Measurements from ENCODE around the gene EXO5.
"Not testable (repeated sequence)": the region's sequence is repeated elsewhere in the genome, so short reads cannot be mapped to it uniquely, and the experiment has no call there.

The EXO5 gene, protein sequence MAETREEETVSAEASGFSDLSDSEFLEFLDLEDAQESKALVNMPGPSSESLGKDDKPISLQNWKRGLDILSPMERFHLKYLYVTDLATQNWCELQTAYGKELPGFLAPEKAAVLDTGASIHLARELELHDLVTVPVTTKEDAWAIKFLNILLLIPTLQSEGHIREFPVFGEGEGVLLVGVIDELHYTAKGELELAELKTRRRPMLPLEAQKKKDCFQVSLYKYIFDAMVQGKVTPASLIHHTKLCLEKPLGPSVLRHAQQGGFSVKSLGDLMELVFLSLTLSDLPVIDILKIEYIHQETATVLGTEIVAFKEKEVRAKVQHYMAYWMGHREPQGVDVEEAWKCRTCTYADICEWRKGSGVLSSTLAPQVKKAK

DNA sequence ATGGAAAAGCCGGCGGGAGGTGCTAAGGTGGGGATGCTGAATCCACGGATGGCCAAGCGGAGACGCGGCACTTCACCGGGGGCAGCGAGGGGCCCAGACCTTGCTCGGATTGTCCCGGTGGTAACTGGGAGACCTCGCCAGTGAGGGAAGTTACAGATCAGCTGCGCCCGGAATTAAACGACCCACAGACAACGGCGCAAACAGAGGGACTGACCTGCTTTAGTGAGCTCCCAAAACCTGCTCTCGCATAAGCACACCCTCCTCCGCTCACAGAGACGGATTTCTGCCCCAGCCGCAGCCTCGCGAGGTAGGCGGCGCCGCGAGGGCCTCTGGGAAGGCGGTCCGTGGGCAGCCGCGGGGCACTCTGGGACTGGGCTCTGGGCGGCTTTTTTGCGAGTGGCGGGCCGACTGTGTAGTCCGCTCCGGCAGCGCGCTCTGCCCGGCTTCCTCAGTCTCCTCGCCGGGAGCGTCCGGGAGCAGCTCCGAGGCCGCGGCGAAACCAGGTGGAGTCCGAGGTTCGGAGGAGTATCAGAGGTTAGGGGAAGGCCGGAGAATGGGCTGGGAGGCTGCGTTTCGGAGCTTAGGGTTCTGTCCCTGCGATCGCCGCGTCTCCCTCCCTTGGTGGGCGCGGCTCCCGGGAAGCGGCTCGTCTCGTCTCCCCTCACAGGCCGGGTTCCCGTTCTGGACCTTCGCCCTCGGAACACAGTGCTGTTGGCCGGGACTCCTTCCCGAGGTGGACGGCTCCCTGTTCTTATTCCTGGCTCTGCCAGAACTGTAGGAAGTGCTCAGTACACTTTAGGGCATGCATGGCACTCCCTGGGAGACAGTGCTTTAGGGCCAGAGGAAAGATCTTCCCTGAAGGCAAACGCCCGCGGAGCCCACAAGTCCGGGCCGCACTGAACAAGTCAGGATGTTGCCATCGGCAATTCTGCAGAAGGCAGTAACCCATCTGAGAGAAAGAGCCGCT is at the start of gene EXO5:
TSS of gene EXO5 (plus strand) at position 393 of the 967 bp plus-strand sequence. CDS start 5,778 bp downstream, outside the sequence.
- DNase-seq: peak; percentile 65

DNA sequence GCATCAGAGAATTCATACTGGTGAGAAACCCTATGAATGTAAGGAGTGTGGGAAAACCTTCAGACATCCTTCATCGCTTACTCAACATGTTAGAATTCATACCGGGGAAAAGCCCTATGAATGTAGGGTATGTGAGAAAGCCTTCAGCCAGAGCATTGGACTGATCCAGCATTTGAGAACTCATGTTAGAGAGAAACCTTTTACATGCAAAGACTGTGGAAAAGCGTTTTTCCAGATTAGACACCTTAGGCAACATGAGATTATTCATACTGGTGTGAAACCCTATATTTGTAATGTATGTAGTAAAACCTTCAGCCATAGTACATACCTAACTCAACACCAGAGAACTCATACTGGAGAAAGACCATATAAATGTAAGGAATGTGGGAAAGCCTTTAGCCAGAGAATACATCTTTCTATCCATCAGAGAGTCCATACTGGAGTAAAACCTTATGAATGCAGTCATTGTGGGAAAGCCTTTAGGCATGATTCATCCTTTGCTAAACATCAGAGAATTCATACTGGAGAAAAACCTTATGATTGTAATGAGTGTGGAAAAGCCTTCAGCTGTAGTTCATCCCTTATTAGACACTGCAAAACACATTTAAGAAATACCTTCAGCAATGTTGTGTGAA is 45.5 kb upstream of the EXO5 start:
- DNase-seq: no peak

DNA sequence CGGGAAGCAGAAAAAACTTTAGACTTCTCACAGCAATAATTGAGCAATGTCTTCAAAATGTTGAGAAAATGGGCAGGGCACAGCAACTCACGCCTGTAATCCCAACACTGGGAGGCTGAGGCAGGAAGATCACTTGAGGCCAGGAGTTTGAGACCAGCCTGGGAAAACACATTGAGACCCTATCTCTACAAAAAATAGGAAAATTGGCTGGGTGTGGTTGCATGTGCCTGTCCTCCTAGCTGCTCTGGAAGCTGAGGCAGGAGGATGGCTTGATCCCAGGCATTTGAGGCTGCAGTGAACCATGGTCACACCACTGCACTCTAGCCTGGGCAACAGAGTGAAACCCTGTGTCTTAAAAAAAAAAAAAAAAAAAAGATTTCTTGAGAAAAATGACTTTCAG is 39.2 kb upstream of the EXO5 start:
- DNase-seq: no peak

DNA sequence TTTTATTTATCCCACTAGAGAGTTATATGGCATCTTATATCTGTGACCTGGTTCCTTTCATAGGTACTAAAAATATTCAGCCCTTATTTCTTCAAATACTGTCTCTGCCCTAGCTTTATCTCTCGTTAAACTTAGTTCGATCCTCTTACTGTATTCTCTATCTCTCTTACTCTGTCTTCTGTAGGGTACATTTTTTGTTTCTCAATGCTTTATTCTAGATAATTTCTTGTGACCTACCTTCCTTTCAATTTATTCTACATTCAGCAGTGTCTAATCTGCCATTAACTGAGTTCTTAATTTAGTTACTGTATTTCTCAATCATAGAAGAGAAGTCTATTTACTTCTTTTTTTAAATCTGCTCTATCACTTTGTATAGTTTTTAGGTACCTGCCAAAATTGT is 33.3 kb upstream of the EXO5 start:
- no peak for DNase-seq

DNA sequence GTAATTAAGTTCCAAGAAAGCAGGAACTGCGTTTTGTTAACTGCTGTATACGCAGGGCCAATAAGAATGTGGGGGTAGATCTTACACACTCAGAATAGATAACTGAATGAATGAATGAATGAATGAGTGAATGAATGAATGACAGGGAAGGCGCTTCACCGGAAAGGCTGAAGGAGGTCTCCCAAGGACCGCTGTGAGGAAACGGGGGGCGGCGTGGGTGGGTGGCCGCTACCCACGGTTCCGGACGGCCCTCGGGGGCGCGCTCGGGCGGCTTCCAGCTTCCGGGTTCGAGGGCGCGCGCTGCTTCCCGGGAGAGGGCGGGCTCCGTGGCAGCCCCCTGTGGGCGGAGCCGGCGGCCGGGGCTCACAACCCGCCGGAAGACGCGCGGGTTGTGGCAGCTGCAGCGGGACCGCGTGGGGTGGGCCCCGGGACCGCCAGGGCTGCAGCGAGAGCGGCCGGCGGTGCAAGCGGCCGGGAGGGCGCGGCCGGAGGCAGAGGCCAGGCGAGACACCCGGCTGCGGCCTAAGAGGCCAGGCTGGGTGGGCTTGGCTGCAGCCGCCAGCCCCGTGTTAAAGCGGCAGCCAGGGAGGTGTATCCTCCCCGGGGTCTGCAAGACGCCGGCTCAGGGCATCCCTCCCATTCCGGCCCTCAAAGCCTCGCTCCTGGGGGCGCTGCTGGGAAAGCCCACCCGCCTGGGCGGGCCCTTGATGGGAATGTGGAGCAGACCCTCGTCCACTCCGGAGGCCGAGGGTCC is 31.5 kb upstream of the EXO5 start, which contains the start of gene ZFP69:
TSS of gene ZFP69 (plus strand) at position 367 of the 754 bp plus-strand sequence. CDS start 2,072 bp downstream, outside the sequence.
- peak; percentile 72 for DNase-seq

DNA sequence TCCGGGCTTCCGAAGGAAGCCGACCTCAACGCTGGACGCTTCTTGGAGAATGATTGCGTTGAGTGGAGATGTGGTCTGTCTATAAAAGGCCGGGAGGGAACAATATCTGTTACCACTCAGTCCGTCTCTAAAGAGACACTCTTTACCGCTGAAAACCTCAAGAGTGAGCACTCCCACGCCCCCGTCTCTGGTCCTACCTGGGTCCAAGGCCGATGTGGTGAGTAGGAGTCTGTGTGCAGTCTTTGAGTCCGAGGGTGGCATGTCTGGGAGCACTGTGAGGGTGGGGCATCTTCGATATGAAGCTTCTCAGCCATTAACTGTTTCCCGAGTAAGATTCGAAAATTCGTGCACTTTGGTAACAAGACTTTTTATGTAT is 30.9 kb upstream of the EXO5 start:
- DNase-seq: no peak

DNA sequence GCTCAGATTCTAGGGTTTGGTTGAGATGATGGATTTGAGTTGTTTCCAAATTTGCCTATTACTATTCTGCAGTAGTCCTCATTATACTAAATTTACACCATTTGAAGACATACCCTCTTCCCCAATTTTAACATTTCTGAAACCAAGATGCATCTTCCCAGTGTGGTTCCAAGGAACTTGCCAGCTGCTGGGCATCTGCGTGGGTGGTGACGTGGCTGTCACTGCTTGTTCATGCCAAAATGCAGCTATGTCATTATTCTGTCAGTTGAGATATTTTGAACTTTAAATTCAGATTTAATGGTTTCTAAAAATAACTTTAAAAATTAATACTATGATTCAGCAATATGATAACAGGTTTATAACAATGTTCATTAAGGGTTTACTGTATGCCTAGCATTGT is 30.3 kb upstream of the EXO5 start:
- no peak for DNase-seq

DNA sequence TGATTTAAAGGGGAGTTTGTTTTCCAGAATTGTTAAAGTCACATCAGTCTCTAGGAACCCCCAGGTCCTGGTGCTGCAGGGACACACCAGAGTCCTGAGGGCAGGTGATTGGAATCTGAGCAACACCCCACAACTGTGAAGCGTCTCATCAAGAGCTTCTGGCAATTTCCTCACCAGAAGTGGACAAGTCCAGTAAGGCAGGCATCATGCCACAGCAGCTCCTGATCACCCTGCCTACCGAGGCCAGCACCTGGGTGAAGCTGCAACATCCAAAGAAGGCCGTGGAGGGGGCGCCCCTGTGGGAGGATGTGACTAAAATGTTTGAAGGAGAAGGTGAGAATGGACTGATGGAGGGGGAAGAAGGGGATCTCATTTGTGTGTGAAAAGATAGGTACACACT is 29.4 kb upstream of the EXO5 start:
- no peak for DNase-seq

DNA sequence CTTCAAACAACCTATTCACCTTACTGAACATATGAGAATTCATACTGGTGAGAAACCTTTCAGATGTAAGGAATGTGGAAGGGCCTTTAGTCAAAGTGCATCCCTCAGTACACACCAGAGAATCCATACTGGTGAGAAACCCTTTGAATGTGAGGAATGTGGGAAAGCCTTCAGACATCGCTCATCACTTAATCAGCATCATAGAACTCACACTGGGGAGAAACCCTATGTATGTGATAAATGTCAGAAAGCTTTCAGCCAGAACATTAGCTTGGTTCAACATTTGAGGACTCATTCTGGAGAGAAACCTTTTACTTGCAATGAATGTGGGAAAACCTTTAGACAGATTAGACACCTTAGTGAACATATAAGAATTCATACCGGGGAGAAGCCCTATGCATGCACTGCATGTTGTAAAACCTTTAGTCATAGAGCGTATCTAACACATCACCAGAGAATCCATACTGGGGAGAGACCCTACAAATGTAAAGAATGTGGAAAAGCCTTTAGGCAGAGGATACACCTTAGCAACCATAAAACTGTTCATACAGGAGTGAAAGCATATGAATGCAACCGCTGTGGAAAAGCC is 13.2 kb upstream of the EXO5 start:
- no peak for DNase-seq

DNA sequence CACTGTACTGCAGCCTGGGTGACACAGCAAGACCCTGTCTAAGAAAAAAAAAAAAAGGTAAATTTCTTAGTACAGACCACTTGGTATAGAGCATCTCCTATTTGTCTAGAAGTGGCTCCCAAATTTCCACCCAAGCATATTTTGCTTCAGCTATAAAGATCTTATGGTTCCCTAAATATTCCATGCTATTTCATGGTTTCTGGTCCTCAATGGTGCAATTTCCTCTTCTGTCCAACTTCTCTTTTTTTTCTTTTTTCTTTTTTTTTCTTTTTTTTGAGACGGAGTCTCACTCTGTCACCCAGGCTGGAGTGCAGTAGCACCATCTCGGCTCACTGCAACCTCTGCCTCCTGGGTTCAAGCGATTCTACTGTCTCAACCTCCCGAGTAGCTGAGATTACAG is 5.9 kb upstream of the EXO5 start:
- DNase-seq: not testable (repeated sequence)

DNA sequence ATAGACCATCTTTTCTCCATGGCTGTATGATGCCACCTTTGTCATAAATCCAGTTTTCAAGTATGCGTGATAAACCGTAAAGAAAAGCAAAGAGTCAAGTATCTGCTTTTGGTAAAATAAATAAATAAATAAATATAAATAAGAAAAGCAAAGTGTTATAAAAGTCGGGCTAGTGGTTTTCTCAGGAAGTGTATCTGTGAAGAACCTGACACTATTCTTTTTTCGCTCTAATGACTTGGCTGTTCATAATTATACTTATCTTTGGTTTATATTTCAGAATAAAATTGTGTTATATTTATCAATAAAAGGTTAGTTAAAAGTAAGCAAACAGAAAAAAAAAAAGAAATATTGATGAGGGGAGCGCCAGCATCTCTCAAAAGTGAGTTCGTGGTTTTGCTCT is 594 bp upstream of the EXO5 start:
- DNase-seq: no peak

DNA sequence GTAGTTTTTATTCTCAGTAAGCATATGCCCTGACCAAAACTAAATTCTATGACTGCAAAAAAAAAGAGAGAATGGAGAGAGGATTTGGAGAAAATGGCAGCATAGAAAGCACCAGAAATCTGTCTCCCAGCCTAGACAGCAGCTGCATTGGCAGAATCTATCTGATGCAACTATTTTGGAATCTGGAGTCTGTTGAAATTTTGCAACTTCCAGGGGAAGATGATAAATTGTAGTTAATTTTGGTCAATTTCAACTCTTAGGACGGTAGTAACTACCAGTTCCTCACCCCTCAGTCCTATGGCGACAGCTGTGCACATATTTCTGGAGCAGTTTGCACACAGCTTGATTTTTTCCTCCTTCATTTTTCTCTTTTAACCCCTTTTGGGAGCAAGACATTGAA is 10.9 kb downstream of the EXO5 start:
- DNase-seq: no peak

DNA sequence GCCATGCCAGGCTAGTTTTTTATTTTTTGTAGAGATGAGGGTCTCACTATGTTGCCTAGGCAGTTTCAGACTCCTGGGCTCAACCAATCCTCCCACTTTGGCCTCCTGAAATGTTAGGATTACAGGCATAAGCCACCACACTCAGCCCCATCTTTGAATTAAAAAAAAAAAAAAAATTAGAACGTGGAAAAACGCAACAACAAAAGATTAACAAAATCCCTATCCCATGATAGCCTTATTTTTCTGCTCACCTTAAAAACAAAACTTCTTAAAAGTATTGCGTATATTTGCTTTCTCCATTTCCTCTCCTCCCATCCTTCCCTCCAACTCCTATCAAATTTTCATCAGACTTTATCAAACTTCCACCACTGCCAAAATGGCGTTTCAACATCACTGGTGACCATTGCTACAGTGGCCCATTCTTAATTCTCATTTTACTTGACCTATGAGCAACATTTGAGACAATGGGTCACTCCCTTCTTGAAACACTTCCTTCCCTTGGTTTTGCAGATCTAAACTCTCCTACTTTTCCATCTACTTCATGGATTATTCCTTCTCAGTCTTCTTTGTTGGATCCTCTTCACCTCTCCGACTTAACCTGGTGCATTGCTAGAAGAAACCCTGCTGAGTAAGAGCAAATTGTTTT is 22.3 kb downstream of the EXO5 start:
- no peak for DNase-seq

DNA sequence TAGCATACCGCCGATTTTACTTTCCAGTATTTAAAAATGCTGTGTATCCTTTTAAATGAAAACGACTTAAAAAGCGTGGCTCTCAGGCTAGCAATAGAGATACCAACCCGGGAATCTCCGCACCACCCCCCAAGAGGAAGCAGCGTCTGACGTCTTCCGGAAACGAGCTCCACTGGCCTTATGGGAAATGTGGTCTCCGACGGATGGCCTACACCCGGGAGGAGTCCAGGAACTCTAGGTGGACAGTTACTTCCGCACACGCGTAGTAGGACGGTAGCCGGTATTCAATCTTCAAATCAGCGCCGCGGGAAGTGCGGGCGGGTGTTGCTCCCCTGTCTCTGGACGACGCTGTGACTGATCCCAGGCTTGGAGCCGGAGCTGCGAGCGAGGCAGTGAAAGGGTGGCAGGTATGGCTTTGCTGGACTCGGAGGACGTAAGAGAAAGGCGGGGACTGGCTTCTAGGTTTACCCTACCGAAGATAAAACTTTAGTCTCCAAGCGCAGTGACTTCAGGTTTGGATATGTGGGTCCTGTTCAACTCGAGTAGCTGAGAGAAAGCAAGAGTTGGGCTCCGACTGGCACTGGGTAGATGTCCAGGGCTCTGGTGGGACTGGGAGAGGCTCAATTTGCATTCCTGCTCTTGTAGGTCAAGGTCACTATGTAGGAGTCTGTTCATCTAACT is 23.0 kb downstream of the EXO5 start, which contains the start of gene ZNF684:
TSS of gene ZNF684 (plus strand) at position 257 of the 681 bp plus-strand sequence. CDS start 1,530 bp downstream, outside the sequence.
- DNase-seq: peak; percentile 81

DNA sequence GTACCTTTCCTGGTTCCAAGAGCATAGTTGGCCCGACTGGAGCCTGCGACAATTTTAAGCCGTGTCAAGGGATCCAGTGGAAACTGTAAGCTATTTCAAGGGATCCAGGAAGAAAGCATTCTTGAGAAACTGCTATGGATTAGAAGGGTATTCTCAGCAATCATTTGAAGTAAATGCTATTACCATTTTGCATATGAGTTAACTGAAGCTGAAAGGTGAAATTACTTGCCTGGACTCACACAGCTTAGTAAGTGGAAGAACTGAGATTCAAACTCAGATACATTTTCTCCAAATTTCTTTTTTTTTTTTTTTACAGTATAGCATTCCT is 23.5 kb downstream of the EXO5 start:
- no peak for DNase-seq

DNA sequence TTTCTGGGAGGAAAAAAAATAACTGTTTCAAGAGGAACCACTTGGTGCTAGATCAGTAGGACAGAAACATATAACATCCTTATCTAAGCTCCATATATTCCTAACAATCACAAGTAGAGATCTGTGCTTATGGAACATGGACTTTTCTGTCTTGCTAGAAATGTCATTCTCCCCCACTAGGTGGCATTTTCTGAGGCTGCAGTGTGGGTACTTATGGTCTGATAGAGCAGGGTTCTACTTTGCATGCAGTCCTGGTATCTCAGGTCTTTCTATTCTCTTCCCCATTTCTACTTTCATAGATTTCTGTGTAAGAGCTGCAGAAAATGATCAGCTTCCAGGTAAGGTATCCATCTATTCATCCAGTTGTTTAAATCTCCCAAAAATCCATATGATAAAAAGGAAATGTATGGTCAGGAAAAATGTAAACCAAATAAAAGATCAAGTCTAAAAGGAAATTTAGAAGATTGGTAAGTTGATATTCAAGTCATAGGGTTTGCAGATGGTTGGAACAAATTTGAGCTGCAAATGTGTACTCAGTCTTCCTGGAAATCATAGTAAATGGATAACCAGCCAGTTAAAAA is 24.4 kb downstream of the EXO5 start:
- DNase-seq: no peak

DNA sequence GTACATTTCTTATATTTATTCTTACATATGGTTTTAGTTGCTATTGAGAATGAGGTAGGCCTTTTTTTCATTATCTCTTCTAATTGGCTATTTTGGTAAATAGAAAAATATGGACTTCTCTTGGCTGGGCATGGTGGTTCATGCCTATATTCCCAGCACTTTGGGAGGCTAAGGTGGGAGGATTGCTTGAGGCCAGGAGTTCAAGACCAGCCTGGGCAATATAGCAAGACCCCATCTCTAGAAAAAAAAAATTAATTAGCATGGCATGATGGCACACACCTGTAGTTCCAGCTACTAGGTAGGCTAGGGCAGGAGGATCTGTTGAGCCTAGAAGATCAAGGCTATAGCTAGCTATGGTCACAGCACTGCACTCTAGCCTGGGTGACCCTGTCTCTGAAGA is 26.0 kb downstream of the EXO5 start:
- DNase-seq: no peak

DNA sequence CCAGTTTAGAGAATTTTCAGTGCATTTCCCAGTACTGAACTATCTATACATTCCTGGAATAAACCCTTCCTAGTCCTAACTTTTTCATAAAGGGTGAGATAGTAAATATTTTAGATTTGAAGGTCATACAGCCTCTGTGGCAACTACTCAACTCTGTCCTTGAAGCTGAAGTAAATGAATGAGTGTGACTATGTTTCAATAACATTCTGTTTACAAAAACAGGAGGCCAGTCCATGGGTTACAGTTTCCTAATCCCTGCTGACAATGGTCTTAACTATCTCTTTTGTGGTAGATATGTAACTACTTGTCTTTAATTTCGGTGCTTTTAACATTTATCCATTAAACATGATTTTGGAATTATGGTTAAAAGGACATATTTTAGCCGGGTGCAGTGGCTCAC is 27.2 kb downstream of the EXO5 start:
- DNase-seq: no peak

DNA sequence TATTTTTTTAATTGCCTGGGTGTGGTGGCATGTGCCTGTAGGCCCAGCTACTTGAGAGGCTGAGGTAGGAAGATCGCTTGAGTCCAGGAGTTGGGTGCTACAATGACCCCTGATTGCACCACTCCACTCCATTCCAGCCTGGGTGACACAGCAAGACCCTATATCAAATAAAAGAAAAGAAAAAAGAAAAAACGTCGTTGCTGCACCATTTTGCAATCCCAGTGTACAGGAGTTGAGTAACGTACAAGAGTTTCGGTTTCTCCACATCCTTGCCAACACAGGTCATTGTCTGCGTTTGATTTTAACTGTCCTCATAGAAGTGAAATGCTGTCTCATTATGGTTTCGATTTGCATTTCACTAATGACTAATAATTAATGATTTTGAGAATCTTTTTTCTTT is 30.8 kb downstream of the EXO5 start:
- DNase-seq: no peak

DNA sequence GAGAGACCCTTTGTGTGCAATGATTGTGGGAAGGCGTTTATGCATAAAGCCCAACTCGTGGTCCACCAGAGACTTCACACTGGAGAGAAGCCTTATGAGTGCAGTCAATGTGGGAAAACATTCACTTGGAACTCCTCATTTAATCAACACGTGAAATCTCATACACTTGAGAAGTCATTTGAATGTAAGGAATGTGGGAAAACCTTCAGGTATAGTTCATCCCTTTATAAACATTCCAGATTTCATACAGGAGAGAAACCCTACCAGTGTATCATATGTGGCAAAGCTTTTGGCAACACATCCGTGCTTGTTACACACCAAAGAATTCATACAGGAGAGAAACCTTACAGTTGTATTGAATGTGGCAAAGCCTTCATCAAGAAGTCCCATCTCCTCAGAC is 38.4 kb downstream of the EXO5 start:
- DNase-seq: no peak

DNA sequence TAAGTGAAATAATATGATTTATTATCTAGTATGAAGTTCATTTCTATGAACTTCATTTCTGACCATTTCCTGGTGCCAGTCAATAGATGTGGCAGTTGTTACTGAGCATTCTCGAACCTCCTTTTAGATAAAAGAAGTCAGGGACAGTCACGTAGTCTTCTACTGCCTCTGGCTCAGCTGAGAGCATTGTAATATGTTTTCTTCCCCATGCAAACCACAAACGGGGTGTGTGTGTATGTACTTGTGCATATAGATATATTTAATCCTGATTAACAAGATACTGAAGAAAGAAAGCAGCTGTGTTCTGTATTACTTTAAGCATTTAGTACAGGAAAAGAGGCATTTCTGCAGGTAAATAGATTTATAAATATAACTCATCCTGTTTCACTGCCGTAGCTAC is 44.5 kb downstream of the EXO5 start:
- no peak for DNase-seq

All from NK-92 treated with Interleukin-12 subunit alpha and Interleukin-12 subunit beta, amount 100 ng/mL, for 24 hours (cell line).